ENCODE data around the gene RALGAPA1. TPM values are rescaled to one million over a fixed set of nuclear protein-coding genes. Genes with fewer than 3 reads are reported as not detected.

RALGAPA1 gene
- total RNA-seq, 1 experiment from 2014 or later, result 31.7 TPM

DNA sequence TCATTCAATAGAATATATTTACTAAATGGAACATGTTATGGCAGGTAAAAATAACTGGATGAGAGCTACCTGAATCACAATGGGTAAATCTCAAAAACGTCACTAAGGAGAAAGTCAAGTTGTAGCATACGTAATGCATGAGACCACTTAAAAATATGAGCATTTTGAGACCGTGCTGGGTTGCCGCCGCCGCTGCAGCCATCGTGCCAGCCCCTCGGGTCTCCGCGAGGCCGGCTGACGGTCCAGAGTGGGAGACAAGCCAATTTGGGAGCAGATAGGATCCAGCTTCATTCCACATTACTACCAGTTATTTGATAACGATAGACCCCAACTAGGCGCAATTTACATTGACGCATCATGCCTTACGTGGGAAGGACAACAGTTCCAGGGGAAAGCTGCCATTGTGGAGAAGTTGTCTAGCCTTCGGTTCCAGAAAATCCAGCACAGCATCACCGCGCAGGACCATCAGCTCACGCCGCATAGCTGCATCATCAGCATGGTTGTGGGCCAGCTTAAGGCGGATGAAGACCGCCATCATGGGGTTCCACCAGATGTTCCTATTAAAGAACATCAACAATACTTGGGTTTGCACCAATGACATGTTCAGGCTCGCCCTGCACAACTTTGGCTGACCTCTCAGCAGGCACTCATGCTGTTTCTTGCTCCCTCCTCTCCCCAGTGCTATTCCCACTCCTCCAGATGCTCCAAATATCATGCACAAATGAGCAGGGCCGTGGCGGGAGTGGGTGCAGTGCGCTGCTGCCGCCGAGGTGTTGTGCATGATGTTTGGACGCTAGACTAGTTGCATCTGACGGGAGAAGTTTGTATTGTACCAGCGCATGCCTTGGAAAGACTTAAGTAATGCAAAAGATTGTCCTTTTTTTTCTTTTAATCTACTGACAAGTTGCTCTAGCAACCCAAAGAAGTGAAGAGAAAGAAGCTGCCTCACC lies 10.8 kb upstream of the RALGAPA1 start (continued):
- TF ChIP-seq, protein P1, sequence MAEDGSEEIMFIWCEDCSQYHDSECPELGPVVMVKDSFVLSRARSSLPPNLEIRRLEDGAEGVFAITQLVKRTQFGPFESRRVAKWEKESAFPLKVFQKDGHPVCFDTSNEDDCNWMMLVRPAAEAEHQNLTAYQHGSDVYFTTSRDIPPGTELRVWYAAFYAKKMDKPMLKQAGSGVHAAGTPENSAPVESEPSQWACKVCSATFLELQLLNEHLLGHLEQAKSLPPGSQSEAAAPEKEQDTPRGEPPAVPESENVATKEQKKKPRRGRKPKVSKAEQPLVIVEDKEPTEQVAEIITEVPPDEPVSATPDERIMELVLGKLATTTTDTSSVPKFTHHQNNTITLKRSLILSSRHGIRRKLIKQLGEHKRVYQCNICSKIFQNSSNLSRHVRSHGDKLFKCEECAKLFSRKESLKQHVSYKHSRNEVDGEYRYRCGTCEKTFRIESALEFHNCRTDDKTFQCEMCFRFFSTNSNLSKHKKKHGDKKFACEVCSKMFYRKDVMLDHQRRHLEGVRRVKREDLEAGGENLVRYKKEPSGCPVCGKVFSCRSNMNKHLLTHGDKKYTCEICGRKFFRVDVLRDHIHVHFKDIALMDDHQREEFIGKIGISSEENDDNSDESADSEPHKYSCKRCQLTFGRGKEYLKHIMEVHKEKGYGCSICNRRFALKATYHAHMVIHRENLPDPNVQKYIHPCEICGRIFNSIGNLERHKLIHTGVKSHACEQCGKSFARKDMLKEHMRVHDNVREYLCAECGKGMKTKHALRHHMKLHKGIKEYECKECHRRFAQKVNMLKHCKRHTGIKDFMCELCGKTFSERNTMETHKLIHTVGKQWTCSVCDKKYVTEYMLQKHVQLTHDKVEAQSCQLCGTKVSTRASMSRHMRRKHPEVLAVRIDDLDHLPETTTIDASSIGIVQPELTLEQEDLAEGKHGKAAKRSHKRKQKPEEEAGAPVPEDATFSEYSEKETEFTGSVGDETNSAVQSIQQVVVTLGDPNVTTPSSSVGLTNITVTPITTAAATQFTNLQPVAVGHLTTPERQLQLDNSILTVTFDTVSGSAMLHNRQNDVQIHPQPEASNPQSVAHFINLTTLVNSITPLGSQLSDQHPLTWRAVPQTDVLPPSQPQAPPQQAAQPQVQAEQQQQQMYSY (CRISPR knock-in tag; IDR thresholded peaks at IDR 0.05), result no peak

DNA sequence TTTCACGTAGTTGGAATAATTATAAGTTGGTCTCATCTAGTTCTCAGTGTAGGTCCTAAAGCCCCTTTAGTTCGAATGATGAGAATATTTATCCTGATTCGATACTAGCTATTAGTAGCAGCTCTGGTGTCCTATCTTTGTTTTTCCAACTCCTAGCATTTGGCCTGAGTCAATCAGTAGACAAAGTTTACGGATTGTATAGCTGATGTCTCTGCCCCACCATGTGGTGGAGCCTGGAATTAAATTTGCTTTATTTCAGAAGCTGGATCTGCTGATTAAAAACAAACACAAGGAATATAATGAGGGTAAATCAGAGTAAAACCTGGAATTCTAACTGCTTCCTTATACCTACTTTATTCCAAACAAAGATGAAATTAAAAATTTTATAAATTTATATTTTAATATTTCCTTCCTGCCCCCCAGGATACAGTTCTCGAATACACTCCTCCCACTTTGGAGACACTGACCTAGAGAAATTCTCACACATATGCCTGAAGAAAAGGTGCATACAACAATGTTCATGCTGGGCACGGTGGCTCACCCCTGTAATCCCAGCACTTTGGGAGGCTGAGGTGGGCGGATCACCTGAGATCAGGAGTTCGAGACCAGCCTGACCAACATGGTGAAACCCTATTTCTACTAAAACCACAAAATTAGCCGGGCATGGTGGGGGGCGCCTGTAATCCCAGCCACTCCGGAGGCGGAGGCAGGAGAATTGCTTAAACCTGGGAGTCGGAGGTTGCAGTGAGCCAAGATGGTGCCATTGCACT lies 9.4 kb upstream of the RALGAPA1 start:
- H3K4me1 Mint-ChIP-seq, result 0 out of 2 replicates have a peak, but pooled peaks cover 2% of the 10 kb centered on the region
- no peaks in the 10 kb centered on the region for H3K9me3 Mint-ChIP-seq
- ATAC-seq (peak; percentile 76), DNase-seq (ENCODE audit: low spot score) (no peak)
- no peaks in the 10 kb centered on the region for H3K36me3 Mint-ChIP-seq
- TF ChIP-seq, protein P1 (CRISPR knock-in tag; IDR thresholded peaks at IDR 0.05), result no peak
- TF ChIP-seq, protein P2, sequence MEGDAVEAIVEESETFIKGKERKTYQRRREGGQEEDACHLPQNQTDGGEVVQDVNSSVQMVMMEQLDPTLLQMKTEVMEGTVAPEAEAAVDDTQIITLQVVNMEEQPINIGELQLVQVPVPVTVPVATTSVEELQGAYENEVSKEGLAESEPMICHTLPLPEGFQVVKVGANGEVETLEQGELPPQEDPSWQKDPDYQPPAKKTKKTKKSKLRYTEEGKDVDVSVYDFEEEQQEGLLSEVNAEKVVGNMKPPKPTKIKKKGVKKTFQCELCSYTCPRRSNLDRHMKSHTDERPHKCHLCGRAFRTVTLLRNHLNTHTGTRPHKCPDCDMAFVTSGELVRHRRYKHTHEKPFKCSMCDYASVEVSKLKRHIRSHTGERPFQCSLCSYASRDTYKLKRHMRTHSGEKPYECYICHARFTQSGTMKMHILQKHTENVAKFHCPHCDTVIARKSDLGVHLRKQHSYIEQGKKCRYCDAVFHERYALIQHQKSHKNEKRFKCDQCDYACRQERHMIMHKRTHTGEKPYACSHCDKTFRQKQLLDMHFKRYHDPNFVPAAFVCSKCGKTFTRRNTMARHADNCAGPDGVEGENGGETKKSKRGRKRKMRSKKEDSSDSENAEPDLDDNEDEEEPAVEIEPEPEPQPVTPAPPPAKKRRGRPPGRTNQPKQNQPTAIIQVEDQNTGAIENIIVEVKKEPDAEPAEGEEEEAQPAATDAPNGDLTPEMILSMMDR (IDR thresholded peaks at IDR 0.05), result 0 out of 2 replicates have a peak, but pooled peaks have one; percentile 35
- H3K27ac Mint-ChIP-seq, result no peak overlapping the region
- CTCF ChIA-PET, result interaction anchor here (0.5 to 3.2 kb wide), 14 partner anchors 8 to 1155 kb away, joined by 3 to 25 read pairs (median 3); partner anchors contain the start of genes BRMS1L, FAM177A1 and RALGAPA1
- H3K4me3 Mint-ChIP-seq, result no peak overlapping the region
- no peaks in the 10 kb centered on the region for H3K27me3 Mint-ChIP-seq (ENCODE audit: low read depth)
- POLR2A ChIA-PET, result interaction anchor here (0.5 kb wide), 1 partner anchor 10 kb away, joined by 3 read pairs; the partner anchor contains the start of gene RALGAPA1

DNA sequence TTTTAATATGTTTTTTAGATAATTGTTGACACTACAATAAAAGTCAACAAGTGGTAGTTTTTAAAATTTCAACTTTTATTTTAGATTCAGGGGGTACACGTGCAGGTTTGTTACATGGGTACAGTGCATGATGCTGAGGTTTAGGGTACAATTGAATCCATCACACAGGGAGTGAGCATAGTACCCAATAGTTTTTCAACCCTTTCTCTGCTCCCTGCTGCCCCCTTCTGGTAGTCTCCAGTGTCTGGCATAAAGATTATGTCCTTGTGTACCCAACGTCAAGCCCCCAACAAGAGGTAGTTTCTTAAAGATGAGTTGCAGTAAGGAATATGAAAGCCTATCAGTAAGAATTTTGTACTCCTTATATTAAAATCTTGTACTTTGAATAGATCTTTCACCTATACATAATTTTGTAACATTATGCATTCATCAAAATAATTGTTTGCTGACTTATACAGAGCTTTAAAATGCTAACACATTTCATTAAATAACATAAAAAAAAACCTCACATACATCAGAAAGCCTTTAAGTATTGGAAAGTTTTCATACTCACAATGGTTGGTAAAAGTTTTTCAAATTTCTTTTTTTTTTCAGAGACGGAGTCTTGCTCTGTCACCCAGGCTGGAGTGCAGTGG lies 5.4 kb upstream of the RALGAPA1 start:
- no peaks in the 10 kb centered on the region for H3K4me1 Mint-ChIP-seq
- H3K4me3 Mint-ChIP-seq, result no peak overlapping the region
- peaks cover 5% of the 10 kb centered on the region for H3K27me3 Mint-ChIP-seq (ENCODE audit: low read depth)
- peak; percentile 92 for ATAC-seq
- CTCF ChIA-PET, result interaction anchor here (0.7 to 1.8 kb wide), 8 partner anchors 12 to 376 kb away, joined by 3 to 15 read pairs (median 3); partner anchors contain the start of genes BRMS1L and INSM2
- H3K9me3 Mint-ChIP-seq, result peaks cover 5% of the 10 kb centered on the region
- no peaks in the 10 kb centered on the region for H3K36me3 Mint-ChIP-seq
- TF ChIP-seq, protein P3, sequence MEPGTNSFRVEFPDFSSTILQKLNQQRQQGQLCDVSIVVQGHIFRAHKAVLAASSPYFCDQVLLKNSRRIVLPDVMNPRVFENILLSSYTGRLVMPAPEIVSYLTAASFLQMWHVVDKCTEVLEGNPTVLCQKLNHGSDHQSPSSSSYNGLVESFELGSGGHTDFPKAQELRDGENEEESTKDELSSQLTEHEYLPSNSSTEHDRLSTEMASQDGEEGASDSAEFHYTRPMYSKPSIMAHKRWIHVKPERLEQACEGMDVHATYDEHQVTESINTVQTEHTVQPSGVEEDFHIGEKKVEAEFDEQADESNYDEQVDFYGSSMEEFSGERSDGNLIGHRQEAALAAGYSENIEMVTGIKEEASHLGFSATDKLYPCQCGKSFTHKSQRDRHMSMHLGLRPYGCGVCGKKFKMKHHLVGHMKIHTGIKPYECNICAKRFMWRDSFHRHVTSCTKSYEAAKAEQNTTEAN (CRISPR knock-in tag; IDR thresholded peaks at IDR 0.05), result no peak
- TF ChIP-seq, protein P4, sequence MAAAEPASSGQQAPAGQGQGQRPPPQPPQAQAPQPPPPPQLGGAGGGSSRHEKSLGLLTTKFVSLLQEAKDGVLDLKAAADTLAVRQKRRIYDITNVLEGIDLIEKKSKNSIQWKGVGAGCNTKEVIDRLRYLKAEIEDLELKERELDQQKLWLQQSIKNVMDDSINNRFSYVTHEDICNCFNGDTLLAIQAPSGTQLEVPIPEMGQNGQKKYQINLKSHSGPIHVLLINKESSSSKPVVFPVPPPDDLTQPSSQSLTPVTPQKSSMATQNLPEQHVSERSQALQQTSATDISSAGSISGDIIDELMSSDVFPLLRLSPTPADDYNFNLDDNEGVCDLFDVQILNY (CRISPR knock-in tag; IDR thresholded peaks at IDR 0.05), result no peak
- TF ChIP-seq, protein P2 (IDR thresholded peaks at IDR 0.05), result peak; percentile 71
- no peak overlapping the region for H3K27ac Mint-ChIP-seq
- POLR2A ChIA-PET, result no interaction called here
- peak; percentile 82 for DNase-seq (ENCODE audit: low spot score)

Data from WTC11 (cell line).